TTC549 (cell line): Measurements from ENCODE around the gene ATF4.

Source experiments
- FAIRE-seq: peaks from 2 replicates; lab custom pipeline; 2012; peaks lifted over from hg19 to GRCh38; lab: Jason Lieb, UNC

The ATF4 gene

DNA sequence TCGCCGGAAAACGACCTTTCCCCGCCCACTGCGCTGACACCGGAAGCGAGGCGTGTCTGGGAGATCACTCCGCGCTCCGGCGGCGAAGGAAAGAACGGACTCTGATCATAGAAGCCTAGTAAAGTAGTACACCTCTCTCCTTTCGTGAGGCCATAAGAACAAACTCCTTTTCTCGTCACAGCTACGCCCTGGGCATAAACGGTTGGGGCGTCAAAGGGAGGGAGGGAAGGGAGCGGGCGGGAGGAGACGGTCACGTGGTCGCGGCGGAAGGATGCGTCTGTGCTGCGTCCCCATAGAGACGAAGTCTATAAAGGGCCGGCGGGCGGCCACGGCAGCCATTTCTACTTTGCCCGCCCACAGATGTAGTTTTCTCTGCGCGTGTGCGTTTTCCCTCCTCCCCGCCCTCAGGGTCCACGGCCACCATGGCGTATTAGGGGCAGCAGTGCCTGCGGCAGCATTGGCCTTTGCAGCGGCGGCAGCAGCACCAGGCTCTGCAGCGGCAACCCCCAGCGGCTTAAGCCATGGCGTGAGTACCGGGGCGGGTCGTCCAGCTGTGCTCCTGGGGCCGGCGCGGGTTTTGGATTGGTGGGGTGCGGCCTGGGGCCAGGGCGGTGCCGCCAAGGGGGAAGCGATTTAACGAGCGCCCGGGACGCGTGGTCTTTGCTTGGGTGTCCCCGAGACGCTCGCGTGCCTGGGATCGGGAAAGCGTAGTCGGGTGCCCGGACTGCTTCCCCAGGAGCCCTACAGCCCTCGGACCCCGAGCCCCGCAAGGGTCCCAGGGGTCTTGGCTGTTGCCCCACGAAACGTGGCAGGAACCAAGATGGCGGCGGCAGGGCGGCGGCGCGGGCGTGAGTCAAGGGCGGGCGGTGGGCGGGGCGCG lies at the start of gene ATF4:
Gene ATF4 (plus strand): TSS at position 337 of the 880 bp plus-strand sequence. CDS start 884 bp downstream, outside the sequence.
- no peak for FAIRE-seq

GRCh38 chr22:39471381-39472141 lies 48.8 kb upstream of the ATF4 start:
- FAIRE-seq = no peak

- no peak for FAIRE-seq
These were observed 47.5 kb upstream of the ATF4 start for GRCh38 chr22:39472570-39473556.

- no peak for FAIRE-seq
These were observed 46.5 kb upstream of the ATF4 start for GRCh38 chr22:39473851-39474250.

DNA sequence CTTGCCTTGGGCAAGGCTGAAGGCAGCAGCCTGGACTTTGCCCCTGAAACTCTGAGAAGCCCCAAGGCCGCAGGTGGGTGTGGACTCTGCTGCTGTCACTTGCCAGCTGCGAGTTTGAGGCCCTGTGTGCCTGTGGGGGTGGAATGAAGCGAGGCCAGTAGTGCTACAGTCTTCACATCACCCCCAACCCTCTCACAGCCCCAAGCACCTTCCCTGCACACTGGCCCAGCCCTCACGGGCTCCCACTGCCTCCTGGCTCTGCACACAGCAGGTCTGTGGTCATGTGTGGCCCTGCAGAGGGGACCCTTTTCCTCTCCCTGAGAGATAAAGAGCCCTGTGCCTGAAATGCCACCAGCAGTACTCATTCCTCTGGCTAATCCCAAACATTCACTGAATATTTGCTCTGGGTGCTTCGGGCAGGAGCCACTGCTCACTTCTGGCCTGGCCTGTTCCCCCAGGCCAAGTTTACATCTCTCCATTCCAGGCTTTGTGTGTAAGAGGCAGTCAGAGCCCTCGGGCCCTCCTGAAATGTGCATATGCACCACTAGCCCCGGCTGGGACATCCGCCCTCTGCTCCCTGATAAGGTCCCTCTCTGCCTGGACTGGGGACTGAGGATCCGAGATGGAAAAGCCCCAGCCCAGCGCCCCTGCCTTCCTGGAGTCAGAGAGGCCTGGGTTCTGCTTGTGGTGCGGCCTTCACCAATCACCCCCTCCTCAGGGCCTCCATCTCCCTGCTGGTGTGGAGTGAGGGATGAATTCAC lies 45.8 kb upstream of the ATF4 start:
- FAIRE-seq = no peak

DNA sequence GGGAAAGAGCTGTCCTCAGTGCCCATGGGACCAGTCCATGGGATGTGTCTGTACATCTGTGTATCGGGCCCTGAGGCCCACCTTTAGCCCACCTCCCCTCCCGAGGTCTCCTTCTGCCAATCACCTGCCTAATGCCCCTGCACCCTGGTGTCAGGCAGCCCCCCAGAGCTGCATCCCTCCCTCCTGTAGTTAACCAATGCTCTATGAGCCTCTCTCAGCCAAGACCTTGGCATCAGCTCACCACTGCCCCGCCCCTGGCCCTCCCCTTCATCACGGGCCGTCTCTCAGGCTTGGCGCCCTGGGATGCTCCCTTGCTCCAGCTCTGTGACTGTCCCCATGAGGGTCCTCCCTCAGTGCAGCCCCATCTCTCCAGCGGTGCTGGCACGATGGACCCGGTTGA lies 45.0 kb upstream of the ATF4 start:
- no peak for FAIRE-seq

DNA sequence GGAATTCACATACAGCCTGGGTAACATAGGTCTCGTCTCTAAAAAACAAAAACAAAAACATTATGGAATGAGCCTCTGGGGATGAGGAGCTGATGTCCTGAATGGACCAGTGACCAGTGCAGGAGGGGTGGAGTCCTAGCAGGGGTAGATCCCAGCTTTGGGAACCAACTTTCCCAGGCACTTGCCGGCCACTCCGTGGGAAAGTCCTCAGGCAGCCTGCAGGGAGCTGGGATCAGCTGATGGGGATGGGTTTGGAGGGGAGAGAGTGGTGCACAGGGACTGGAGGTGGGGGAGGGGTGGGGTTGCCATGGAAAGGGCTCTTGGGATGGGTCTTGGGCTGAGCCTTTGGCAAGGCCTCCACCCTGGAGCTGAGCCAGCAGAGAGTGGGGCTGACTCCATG lies 44.5 kb upstream of the ATF4 start:
- no peak for FAIRE-seq

DNA sequence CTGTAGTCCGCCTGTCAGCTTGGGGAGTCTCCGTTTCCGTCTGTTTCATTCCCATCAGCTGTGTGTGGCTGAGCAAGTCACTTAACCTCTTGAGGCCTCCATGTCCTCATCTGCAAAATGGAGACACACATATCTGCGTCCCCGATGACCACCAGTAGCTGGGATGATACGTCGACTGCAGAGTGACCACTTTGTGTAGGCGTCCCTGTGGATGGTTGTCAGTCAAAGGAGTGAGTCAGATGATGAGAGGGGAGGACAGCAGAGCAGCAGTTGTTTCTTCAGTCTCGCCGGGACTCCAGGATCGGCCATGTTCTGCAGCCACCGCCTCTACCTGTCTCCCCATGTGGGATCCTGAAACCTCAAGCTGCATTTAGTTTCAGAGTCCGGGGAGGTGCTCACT lies 43.7 kb upstream of the ATF4 start:
- FAIRE-seq = no peak

DNA sequence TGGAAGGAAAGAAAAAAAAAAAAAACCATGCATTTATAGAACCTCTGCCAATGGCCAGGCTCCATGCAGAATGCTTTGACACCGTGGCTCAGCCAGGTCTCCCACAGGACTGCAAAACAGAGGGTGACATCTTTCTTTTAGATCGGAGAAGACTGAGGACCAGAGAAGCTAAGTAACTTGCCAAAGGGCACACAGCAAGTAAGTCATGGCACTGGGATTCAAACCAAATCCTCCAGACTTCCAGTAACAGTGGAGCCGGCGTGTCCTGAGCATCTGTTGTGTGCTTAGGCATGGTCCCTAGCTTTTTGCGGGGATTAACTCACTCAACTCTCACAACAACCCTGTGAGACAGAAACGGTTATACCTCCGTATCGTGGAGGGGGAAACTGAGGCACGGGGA lies 42.8 kb upstream of the ATF4 start:
- no peak for FAIRE-seq

- no peak for FAIRE-seq
These were observed 41.9 kb upstream of the ATF4 start for GRCh38 chr22:39478441-39478850.

DNA sequence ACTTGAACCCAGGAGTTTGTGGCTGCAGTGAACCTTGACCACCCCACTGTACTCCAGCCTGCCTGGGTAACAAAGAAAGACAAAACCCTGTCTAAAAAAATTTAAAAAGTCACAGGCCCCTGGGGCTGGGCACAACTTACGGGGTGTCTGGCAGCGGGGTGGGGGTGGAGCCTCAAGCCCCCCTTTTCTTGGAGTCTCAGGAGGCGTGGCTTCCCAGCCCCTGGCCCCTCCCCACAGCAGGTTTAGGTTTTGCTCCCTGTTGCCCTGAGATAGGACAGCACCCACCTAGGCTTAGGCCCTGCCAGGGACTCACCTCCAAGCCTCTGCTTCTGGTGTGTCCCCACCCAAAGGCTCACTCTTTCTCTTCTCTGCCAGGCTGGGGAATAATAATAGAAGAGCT lies 41.1 kb upstream of the ATF4 start:
- FAIRE-seq = no peak

DNA sequence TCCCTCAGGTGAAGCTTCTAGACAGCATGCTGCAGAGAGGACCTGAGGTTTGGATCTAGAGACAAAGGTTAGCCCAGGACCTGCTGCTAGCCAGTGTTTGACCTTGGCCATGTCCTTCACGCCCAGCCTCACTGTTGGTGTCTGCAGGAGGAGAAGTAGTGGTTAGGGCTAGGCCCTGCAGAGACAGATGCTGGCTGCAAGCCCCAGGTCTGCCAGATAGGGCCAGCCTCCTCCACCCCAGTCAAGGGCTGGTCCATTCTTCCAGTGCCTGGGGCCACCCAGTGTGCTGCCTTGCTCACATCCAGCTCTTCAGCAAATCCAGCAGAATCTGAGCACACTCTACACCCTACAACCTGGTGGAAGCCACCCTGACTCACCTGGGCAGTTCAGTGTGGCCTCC lies 39.8 kb upstream of the ATF4 start:
- no peak for FAIRE-seq

DNA sequence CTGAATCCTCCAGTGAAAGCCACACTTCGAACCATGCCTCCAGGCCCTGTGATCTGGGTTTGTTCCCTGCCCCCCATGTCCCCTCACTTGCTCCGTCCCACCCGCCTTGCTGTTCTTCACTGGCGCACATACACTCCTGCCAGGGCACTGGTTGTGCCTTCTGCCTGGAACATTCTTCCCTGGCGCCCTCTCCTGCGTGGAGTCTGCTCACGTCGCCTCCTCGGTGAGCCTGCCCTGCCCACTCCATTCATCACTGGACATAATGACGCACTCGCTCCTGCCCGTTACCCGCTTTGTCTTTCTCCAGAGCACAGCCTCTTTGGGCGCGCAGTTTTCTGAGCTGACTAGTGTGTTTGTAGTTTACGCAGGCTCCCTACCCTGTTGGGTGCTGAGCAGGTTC lies 39.3 kb upstream of the ATF4 start:
- no peak for FAIRE-seq

GRCh38 chr22:39481595-39481994 lies 38.8 kb upstream of the ATF4 start:
- FAIRE-seq = no peak

- FAIRE-seq = no peak
These were observed 37.6 kb upstream of the ATF4 start for GRCh38 chr22:39482768-39483167.

GRCh38 chr22:39486951-39487825 lies 33.2 kb upstream of the ATF4 start:
- no peak for FAIRE-seq

- FAIRE-seq = no peak
These were observed 32.4 kb upstream of the ATF4 start for GRCh38 chr22:39487826-39488520.

- no peak for FAIRE-seq
These were observed 31.7 kb upstream of the ATF4 start for GRCh38 chr22:39488563-39489083.
